Stimulated activated CD4-positive, alpha-beta T cell treated with anti-CD3 and anti-CD28 coated beads, Interleukin-4, amount 100 ng/mL, for 48 hours (primary cell): ENCODE data around the gene RADX.

ENCODE experiments used
- DNase-seq, 2 donors: peaks; one replicate each; pipeline ENCODE4 v3.0.0-alpha.2; 2020; ENCODE audit warnings: low read depth in 2 of 2

The RADX gene

GRCh38 chrX:106684207-106684606 is 72.4 kb downstream of the RADX start:
- DNase-seq = no peak

- DNase-seq = no peak
Measured at GRCh38 chrX:106692425-106693065, 80.8 kb downstream of the RADX start.

GRCh38 chrX:106696502-106696901 is 84.7 kb downstream of the RADX start:
- no peak for DNase-seq

- DNase-seq = no peak
Measured at GRCh38 chrX:106698693-106699092, 86.9 kb downstream of the RADX start.

- DNase-seq = no peak
Measured at GRCh38 chrX:106702636-106703035, 90.9 kb downstream of the RADX start.

GRCh38 chrX:106706466-106706865 is 94.7 kb downstream of the RADX start:
- no peak for DNase-seq

GRCh38 chrX:106707771-106708454 is 96.1 kb downstream of the RADX start:
- DNase-seq = no peak

GRCh38 chrX:106710771-106711170 is 99.0 kb downstream of the RADX start:
- no peak for DNase-seq

- no peak for DNase-seq
Measured at GRCh38 chrX:106711375-106711774, 99.6 kb downstream of the RADX start.

GRCh38 chrX:106716004-106716403 is 104.2 kb downstream of the RADX start:
- DNase-seq = no peak

GRCh38 chrX:106716463-106716862 is 104.7 kb downstream of the RADX start:
- no peak for DNase-seq

GRCh38 chrX:106718709-106719108 is 106.9 kb downstream of the RADX start:
- no peak for DNase-seq

- no peak for DNase-seq
Measured at GRCh38 chrX:106725931-106726330, 114.2 kb downstream of the RADX start.

- DNase-seq = peak; percentile 1 to 4
Measured at GRCh38 chrX:106726485-106727437, 115.0 kb downstream of the RADX start, which contains the start of gene RNF128. TSS of gene RNF128 (plus strand) at chrX:106726701. CDS start at chrX:106726914, 213 bp downstream.

- DNase-seq = no peak
Measured at GRCh38 chrX:106728337-106728736, 116.6 kb downstream of the RADX start.
